Thyroid gland (tissue), 4 donors: ENCODE data around the gene PDE3A.

Experiments used
- CTCF ChIP-seq, 6 experiments: fragments of 200-600 bp in 3 of 6; fragments of 450-650 bp in 3 of 6; sonication (generic) in 3 of 6; IDR thresholded peaks; one replicate each; pipeline ENCODE4 v1.5.1; 2016 to 2019; ENCODE audit warnings: antibody characterized with exemption in 6 of 6, mild to moderate bottlenecking in 2 of 6, inconsistent platforms in 1 of 6, moderate library complexity in 1 of 6
- POLR2A ChIP-seq, 2 donors: fragments of 450-650 bp; IDR thresholded peaks; one replicate each; pipeline ENCODE4 v1.6.1; 2017; ENCODE audit warnings: antibody characterized with exemption in 2 of 2, mild to moderate bottlenecking in 2 of 2, moderate library complexity in 1 of 2

GRCh38 chr12:20369305-20370013, 1.1 kb downstream of the PDE3A start:
- TF ChIP-seq CTCF (IDR thresholded peaks at IDR 0.05): peak in 1 of 6 experiments; percentile 10
- peak in 1 of 2 donors; percentile 32 for TF ChIP-seq POLR2A (IDR thresholded peaks at IDR 0.05)
